Ascending aorta (tissue), 2 donors: ENCODE results near the gene ATP5MK. TPM values are rescaled to one million over a fixed set of nuclear protein-coding genes. Genes with fewer than 3 reads are reported as not detected.

Experiments used
- DNase-seq, 2 donors: peaks; one replicate each; pipeline ENCODE4 v3.0.0-alpha.2; 2019; ENCODE audit warnings: low spot score in 2 of 2
- H3K27ac ChIP-seq, 2 donors: fragments of 200-600 bp; sonication (generic); one replicate each; pipeline ENCODE4 v1.5.1; 2016 to 2017; ENCODE audit warnings: mild to moderate bottlenecking in 1 of 2
- H3K27me3 ChIP-seq: fragments of 200-600 bp; sonication (generic); one replicate; pipeline ENCODE4 v1.5.1; 2017
- H3K36me3 ChIP-seq, 2 donors: fragments of 200-600 bp; sonication (generic); one replicate each; pipeline ENCODE4 v1.5.1; 2016
- H3K4me1 ChIP-seq, 2 donors: fragments of 200-600 bp; sonication (generic); one replicate each; pipeline ENCODE4 v1.5.1; 2016 to 2017; ENCODE audit warnings: mild to moderate bottlenecking in 1 of 2
- H3K4me3 ChIP-seq, 2 donors: fragments of 200-600 bp; sonication (generic); one replicate each; pipeline ENCODE4 v1.5.1; 2016 to 2017; ENCODE audit warnings: mild to moderate bottlenecking in 1 of 2
- H3K9me3 ChIP-seq, 2 donors: fragments of 200-600 bp; sonication (generic); one replicate each; pipeline ENCODE4 v1.5.1; 2016
- CTCF ChIP-seq, 3 experiments: fragments of 200-600 bp in 2 of 3; fragments of 450-650 bp in 1 of 3; sonication (generic) in 2 of 3; IDR thresholded peaks; one replicate each; pipeline ENCODE4 v1.5.1; 2016 to 2019; ENCODE audit warnings: antibody characterized with exemption in 3 of 3, mild to moderate bottlenecking in 1 of 3, moderate library complexity in 1 of 3
- intact Hi-C: fragments of 100-400 bp; cut with DNase I; formaldehyde crosslinking; loops from one replicate; pipeline ENCODE4 v1.15.1; 2023
- total RNA-seq: library from RNA; depleted of rRNA; stranded (reverse); fragments of >200 nt; gene quantifications from one replicate; pipeline ENCODE4 v1.1.0, GENCODE V29; 2016

The ATP5MK gene
- total RNA-seq, 1 donor from 2014 or later: 481 TPM

- intact Hi-C loops: no loop called here
- Histone ChIP-seq H3K4me1 (no peaks in the 10 kb centered on the region), H3K4me3 (no peak overlapping the region), H3K27me3 (no peaks in the 10 kb centered on the region), H3K9me3 (no peaks in the 10 kb centered on the region), H3K36me3 (peaks cover 26 to 72% of the 10 kb centered on the region in 2 donors), H3K27ac (no peak overlapping the region)
- DNase-seq: no peak
- no peak for TF ChIP-seq CTCF (IDR thresholded peaks at IDR 0.05)
These were observed 33.4 kb upstream of the ATP5MK start for GRCh38 chr10:103429647-103430046.

GRCh38 chr10:103428989-103429643 lies 32.8 kb upstream of the ATP5MK start:
- H3K27ac ChIP-seq: no peak overlapping the region
- H3K36me3 ChIP-seq: peaks cover 31 to 72% of the 10 kb centered on the region in 2 donors
- no peak for TF ChIP-seq CTCF (IDR thresholded peaks at IDR 0.05)
- H3K9me3 ChIP-seq: no peaks in the 10 kb centered on the region
- no peak for DNase-seq
- H3K4me3 ChIP-seq: no peak overlapping the region
- H3K27me3 ChIP-seq: no peaks in the 10 kb centered on the region
- intact Hi-C loops: no loop called here
- H3K4me1 ChIP-seq: no peaks in the 10 kb centered on the region

- H3K4me3 ChIP-seq: no peak overlapping the region
- H3K27ac ChIP-seq: no peak overlapping the region
- H3K27me3 ChIP-seq: no peaks in the 10 kb centered on the region
- intact Hi-C loops: no loop called here
- H3K9me3 ChIP-seq: no peaks in the 10 kb centered on the region
- no peak for TF ChIP-seq CTCF (IDR thresholded peaks at IDR 0.05)
- no peak for DNase-seq
- H3K4me1 ChIP-seq: no peaks in the 10 kb centered on the region
- peaks cover 41 to 72% of the 10 kb centered on the region in 2 donors for H3K36me3 ChIP-seq
These were observed 31.6 kb upstream of the ATP5MK start for GRCh38 chr10:103427866-103428265.

- no peaks in the 10 kb centered on the region for H3K9me3 ChIP-seq
- intact Hi-C loops: no loop called here
- no peak overlapping the region for H3K27ac ChIP-seq
- H3K36me3 ChIP-seq: peaks cover 56 to 87% of the 10 kb centered on the region in 2 donors
- DNase-seq: no peak
- no peak for TF ChIP-seq CTCF (IDR thresholded peaks at IDR 0.05)
- H3K4me1 ChIP-seq: no peaks in the 10 kb centered on the region
- no peak overlapping the region for H3K4me3 ChIP-seq
- no peaks in the 10 kb centered on the region for H3K27me3 ChIP-seq
These were observed 27.5 kb upstream of the ATP5MK start for GRCh38 chr10:103423748-103424147.

- no peak overlapping the region for H3K27ac ChIP-seq
- intact Hi-C loops: no loop called here
- H3K4me1 ChIP-seq: no peaks in the 10 kb centered on the region
- no peak for TF ChIP-seq CTCF (IDR thresholded peaks at IDR 0.05)
- H3K9me3 ChIP-seq: no peaks in the 10 kb centered on the region
- no peak for DNase-seq
- H3K4me3 ChIP-seq: no peak overlapping the region
- H3K27me3 ChIP-seq: no peaks in the 10 kb centered on the region
- H3K36me3 ChIP-seq: peaks cover 83 to 94% of the 10 kb centered on the region in 2 donors
These were observed 22.8 kb upstream of the ATP5MK start for GRCh38 chr10:103419101-103419500.
